GM23248 (cell line): ENCODE data around the gene ATP2A3.

Source experiments
- EZH2 ChIP-seq: fragments of 200-600 bp; sonication (generic); IDR thresholded peaks from 2 replicates; pipeline ENCODE4 v1.6.1; 2018; ENCODE audit warnings: antibody characterized with exemption, mild to moderate bottlenecking; ENCODE audit not compliant: insufficient read depth, poor library complexity, severe bottlenecking
- EZH2phosphoT487 ChIP-seq: fragments of 200-600 bp; sonication (generic); IDR thresholded peaks from 2 replicates; pipeline ENCODE4 v1.6.1; 2018; ENCODE audit warnings: antibody characterized with exemption, moderate library complexity, mild to moderate bottlenecking, low read depth; ENCODE audit not compliant: insufficient read depth

DNA sequence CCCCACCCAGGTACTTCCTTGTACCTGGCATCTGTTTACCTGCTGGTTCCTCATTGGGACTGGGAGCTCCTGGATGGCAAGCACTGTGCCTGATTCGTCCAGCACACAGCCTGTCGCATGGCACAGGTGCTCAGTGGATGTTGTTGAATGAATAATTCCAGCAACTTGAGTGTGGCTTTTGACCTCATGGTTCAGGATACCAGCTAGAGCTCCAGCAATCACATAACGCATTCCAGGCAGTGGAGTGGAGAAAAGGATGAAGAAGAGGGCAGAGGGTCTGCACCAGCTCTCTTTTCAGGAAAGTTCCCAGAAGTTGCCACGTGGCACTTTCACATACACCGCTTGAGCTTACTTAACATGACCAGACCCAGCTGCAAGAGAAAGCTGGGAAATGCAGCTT lies 70.0 kb downstream of the ATP2A3 start:
- TF ChIP-seq EZH2 = no peak
- TF ChIP-seq EZH2phosphoT487 = no peak
